ENCODE results near the gene FBXO42. TPM values are rescaled to one million over a fixed set of nuclear protein-coding genes. Genes with fewer than 3 reads are reported as not detected.

The FBXO42 gene
- total RNA-seq, 1 donor from 2014 or later, result 18.5 TPM

- DNase-seq (ENCODE audit: low spot score), result no peak
- H3K4me3 Mint-ChIP-seq (ENCODE audit: low read depth), result no peak overlapping the region
- peaks cover 47% of the 10 kb centered on the region for H3K4me1 Mint-ChIP-seq (ENCODE audit: low read depth)
- peaks cover 28% of the 10 kb centered on the region for H3K36me3 Mint-ChIP-seq (ENCODE audit: low read depth)
- no peaks in the 10 kb centered on the region for H3K9me3 Mint-ChIP-seq
- no peaks in the 10 kb centered on the region for H3K27me3 Mint-ChIP-seq (ENCODE audit: low read depth)
- intact Hi-C loops (cut with micrococcal nuclease), result loop anchor here (2.0 kb wide), 1 partner anchor 17 kb away; no protein-coding TSS in a partner anchor
- peak overlapping the region; percentile 35 for H3K27ac Mint-ChIP-seq
Measured at GRCh38 chr1:16385659-16386453, 33.6 kb upstream of the FBXO42 start.

GRCh38 chr1:16383888-16384287 lies 31.6 kb upstream of the FBXO42 start:
- Mint-ChIP-seq H3K4me3 (ENCODE audit: low read depth) (no peak overlapping the region), H3K9me3 (no peaks in the 10 kb centered on the region), H3K36me3 (ENCODE audit: low read depth) (peaks cover 28% of the 10 kb centered on the region), H3K4me1 (ENCODE audit: low read depth) (peaks cover 38% of the 10 kb centered on the region), H3K27ac (peak overlapping the region; percentile 68), H3K27me3 (ENCODE audit: low read depth) (no peaks in the 10 kb centered on the region)
- DNase-seq (ENCODE audit: low spot score), result no peak
- intact Hi-C loops (cut with micrococcal nuclease), result no loop called here

- Mint-ChIP-seq H3K4me1 (ENCODE audit: low read depth) (peaks cover 27% of the 10 kb centered on the region), H3K27me3 (ENCODE audit: low read depth) (no peaks in the 10 kb centered on the region), H3K9me3 (no peaks in the 10 kb centered on the region), H3K36me3 (ENCODE audit: low read depth) (peaks cover 35% of the 10 kb centered on the region), H3K27ac (no peak overlapping the region), H3K4me3 (ENCODE audit: low read depth) (no peak overlapping the region)
- intact Hi-C loops (cut with micrococcal nuclease), result no loop called here
- no peak for DNase-seq (ENCODE audit: low spot score)
Measured at GRCh38 chr1:16380868-16381267, 28.6 kb upstream of the FBXO42 start.

GRCh38 chr1:16378443-16378842 lies 26.2 kb upstream of the FBXO42 start:
- no peak for DNase-seq (ENCODE audit: low spot score)
- Mint-ChIP-seq H3K36me3 (ENCODE audit: low read depth) (peaks cover 36% of the 10 kb centered on the region), H3K4me1 (ENCODE audit: low read depth) (peaks cover 22% of the 10 kb centered on the region), H3K27me3 (ENCODE audit: low read depth) (no peaks in the 10 kb centered on the region), H3K4me3 (ENCODE audit: low read depth) (no peak overlapping the region), H3K9me3 (no peaks in the 10 kb centered on the region), H3K27ac (no peak overlapping the region)
- intact Hi-C loops (cut with micrococcal nuclease), result loop anchor here (10.0 kb wide), 1 partner anchor 694 kb away; the partner anchor contains the start of gene PLEKHM2

- no peak overlapping the region for H3K4me3 Mint-ChIP-seq (ENCODE audit: low read depth)
- intact Hi-C loops (cut with micrococcal nuclease), result loop anchor here (10.0 kb wide), 1 partner anchor 692 kb away; the partner anchor contains the start of gene PLEKHM2
- no peak overlapping the region for H3K27ac Mint-ChIP-seq
- no peaks in the 10 kb centered on the region for H3K27me3 Mint-ChIP-seq (ENCODE audit: low read depth)
- DNase-seq (ENCODE audit: low spot score), result no peak
- no peaks in the 10 kb centered on the region for H3K9me3 Mint-ChIP-seq
- peaks cover 33% of the 10 kb centered on the region for H3K4me1 Mint-ChIP-seq (ENCODE audit: low read depth)
- H3K36me3 Mint-ChIP-seq (ENCODE audit: low read depth), result peaks cover 39% of the 10 kb centered on the region
Measured at GRCh38 chr1:16376971-16377370, 24.7 kb upstream of the FBXO42 start.

- Mint-ChIP-seq H3K27me3 (ENCODE audit: low read depth) (no peaks in the 10 kb centered on the region), H3K36me3 (ENCODE audit: low read depth) (peaks cover 41% of the 10 kb centered on the region), H3K27ac (peak overlapping the region; percentile 63), H3K4me1 (ENCODE audit: low read depth) (peaks cover 41% of the 10 kb centered on the region), H3K4me3 (ENCODE audit: low read depth) (no peak overlapping the region), H3K9me3 (no peaks in the 10 kb centered on the region)
- no peak for DNase-seq (ENCODE audit: low spot score)
- intact Hi-C loops (cut with micrococcal nuclease), result loop anchor here (10.0 kb wide), 1 partner anchor 691 kb away; the partner anchor contains the start of gene PLEKHM2
Measured at GRCh38 chr1:16375521-16376340, 23.5 kb upstream of the FBXO42 start.

GRCh38 chr1:16374266-16374665 lies 22.0 kb upstream of the FBXO42 start:
- H3K27me3 Mint-ChIP-seq (ENCODE audit: low read depth), result no peaks in the 10 kb centered on the region
- peak overlapping the region; percentile 69 for H3K27ac Mint-ChIP-seq
- peaks cover 43% of the 10 kb centered on the region for H3K36me3 Mint-ChIP-seq (ENCODE audit: low read depth)
- no peak for DNase-seq (ENCODE audit: low spot score)
- H3K9me3 Mint-ChIP-seq, result no peaks in the 10 kb centered on the region
- intact Hi-C loops (cut with micrococcal nuclease), result loop anchor here (10.0 kb wide), 1 partner anchor 689 kb away; the partner anchor contains the start of gene PLEKHM2
- no peak overlapping the region for H3K4me3 Mint-ChIP-seq (ENCODE audit: low read depth)
- peaks cover 47% of the 10 kb centered on the region for H3K4me1 Mint-ChIP-seq (ENCODE audit: low read depth)

- Mint-ChIP-seq H3K27me3 (ENCODE audit: low read depth) (no peaks in the 10 kb centered on the region), H3K4me1 (ENCODE audit: low read depth) (peaks cover 56% of the 10 kb centered on the region), H3K36me3 (ENCODE audit: low read depth) (peaks cover 56% of the 10 kb centered on the region), H3K9me3 (no peaks in the 10 kb centered on the region), H3K27ac (peak overlapping the region; percentile 72), H3K4me3 (ENCODE audit: low read depth) (peak overlapping the region; percentile 37)
- intact Hi-C loops (cut with micrococcal nuclease), result loop anchor here (10.0 kb wide), 1 partner anchor 688 kb away; the partner anchor contains the start of gene PLEKHM2
- DNase-seq (ENCODE audit: low spot score), result no peak
Measured at GRCh38 chr1:16372535-16373285, 20.4 kb upstream of the FBXO42 start.

- DNase-seq (ENCODE audit: low spot score), result no peak
- Mint-ChIP-seq H3K27me3 (ENCODE audit: low read depth) (no peaks in the 10 kb centered on the region), H3K27ac (peak overlapping the region; percentile 72), H3K4me1 (ENCODE audit: low read depth) (peaks cover 51% of the 10 kb centered on the region), H3K9me3 (no peaks in the 10 kb centered on the region), H3K4me3 (ENCODE audit: low read depth) (peak overlapping the region; percentile 48), H3K36me3 (ENCODE audit: low read depth) (peaks cover 51% of the 10 kb centered on the region)
- intact Hi-C loops (cut with micrococcal nuclease), result loop anchor here (10.0 kb wide), 1 partner anchor 687 kb away; the partner anchor contains the start of gene PLEKHM2
Measured at GRCh38 chr1:16371725-16372124, 19.4 kb upstream of the FBXO42 start.

GRCh38 chr1:16369821-16370220 lies 17.5 kb upstream of the FBXO42 start:
- no peak overlapping the region for H3K27ac Mint-ChIP-seq
- peak overlapping the region; percentile 96 for H3K4me3 Mint-ChIP-seq (ENCODE audit: low read depth)
- H3K4me1 Mint-ChIP-seq (ENCODE audit: low read depth), result peaks cover 44% of the 10 kb centered on the region
- no peak for DNase-seq (ENCODE audit: low spot score)
- no peaks in the 10 kb centered on the region for H3K27me3 Mint-ChIP-seq (ENCODE audit: low read depth)
- no peaks in the 10 kb centered on the region for H3K9me3 Mint-ChIP-seq
- H3K36me3 Mint-ChIP-seq (ENCODE audit: low read depth), result peaks cover 44% of the 10 kb centered on the region
- intact Hi-C loops (cut with micrococcal nuclease), result loop anchor here (2.0 to 10.0 kb wide), 4 partner anchors 17 to 685 kb away; partner anchors contain the start of gene PLEKHM2

- Mint-ChIP-seq H3K27ac (peak overlapping the region; percentile 99), H3K27me3 (ENCODE audit: low read depth) (no peaks in the 10 kb centered on the region), H3K4me3 (ENCODE audit: low read depth) (peak overlapping the region; percentile 96), H3K36me3 (ENCODE audit: low read depth) (peaks cover 33% of the 10 kb centered on the region), H3K4me1 (ENCODE audit: low read depth) (peaks cover 41% of the 10 kb centered on the region), H3K9me3 (no peaks in the 10 kb centered on the region)
- intact Hi-C loops (cut with micrococcal nuclease), result loop anchor here (1.0 to 5.0 kb wide), 11 partner anchors 16 to 842 kb away; partner anchors contain the start of genes CPLANE2, DDI2, DNAJC16 and FBXO42
- no peak for DNase-seq (ENCODE audit: low spot score)
Measured at GRCh38 chr1:16367968-16368890, 15.9 kb upstream of the FBXO42 start.

Measured in activated T-helper 2 cell treated with anti-CD3 and anti-CD28 coated beads, Interferon-gamma antibody, Interleukin-2, Interleukin-4, amounts not matched to agents 10 μg/mL and 5 μg/mL and 100 μg/mL, durations not matched to agents 14 hours and 24 hours and 36 hours (primary cell).